ENCODE measurements around the gene TMEM203.
A peak's percentile ranks its signal among the peaks of the same experiment; 100 is the strongest.
"Not testable (repeated sequence)": the region's sequence is repeated elsewhere in the genome, so short reads cannot be mapped to it uniquely, and the experiment has no call there.

Gene TMEM203, protein sequence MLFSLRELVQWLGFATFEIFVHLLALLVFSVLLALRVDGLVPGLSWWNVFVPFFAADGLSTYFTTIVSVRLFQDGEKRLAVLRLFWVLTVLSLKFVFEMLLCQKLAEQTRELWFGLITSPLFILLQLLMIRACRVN

DNA sequence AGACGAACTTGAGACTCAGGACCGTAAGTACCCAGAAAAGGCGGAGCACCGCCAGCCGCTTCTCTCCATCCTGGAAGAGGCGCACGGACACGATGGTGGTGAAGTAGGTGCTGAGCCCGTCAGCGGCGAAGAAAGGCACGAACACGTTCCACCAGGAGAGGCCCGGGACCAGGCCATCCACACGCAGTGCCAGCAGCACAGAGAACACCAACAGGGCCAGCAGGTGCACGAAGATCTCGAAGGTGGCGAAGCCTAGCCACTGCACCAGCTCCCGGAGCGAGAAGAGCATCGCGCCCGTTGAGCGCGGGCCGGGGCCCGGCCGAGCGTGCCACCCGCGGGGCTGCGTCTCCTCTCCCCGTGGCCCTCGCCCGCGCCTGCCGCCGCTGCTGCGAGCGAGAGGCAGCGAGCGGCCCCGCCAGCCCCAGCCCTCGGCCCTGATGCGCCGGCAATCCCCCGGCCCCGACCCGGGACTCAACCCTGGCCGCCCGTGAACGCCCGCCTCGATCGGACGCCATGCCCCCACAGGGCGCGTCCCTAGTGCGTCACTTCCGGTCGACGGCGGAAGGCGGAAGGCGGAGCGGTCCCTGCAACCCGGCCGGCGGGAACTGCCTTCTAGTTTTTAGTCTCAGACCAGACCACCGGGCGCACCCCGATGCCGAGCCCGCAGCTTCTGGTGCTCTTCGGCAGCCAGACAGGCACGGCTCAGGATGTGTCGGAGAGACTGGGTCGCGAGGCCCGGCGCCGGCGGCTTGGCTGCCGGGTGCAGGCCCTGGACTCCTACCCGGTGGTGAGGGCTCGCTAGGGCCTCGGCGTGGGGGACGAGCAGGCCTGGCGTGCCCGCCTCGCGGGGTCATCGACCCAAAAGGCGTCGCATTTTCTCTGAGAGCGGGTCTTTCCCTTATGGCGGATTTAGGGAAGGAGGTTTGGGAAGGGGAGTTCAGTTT, at the start of gene TMEM203, which contains the start of gene NDOR1:
Gene TMEM203, minus strand, starts transcription at position 523 of the 944 bp plus-strand sequence. Its CDS starts 234 bp downstream, at position 289.
Gene NDOR1, plus strand, starts transcription at position 575 of the 944 bp plus-strand sequence. Its CDS starts 78 bp downstream, at position 653.
- peak; percentile 23 to 97 (median 86) for DNase-seq

- peak in 55 of 56 donors; percentile 31 to 97 (median 88) for DNase-seq
Measured at GRCh38 chr9:137254624-137255447, 49.4 kb upstream of the TMEM203 start, which contains the start of gene NELFB. TSS of gene NELFB (plus strand) at chr9:137255327.

GRCh38 chr9:137253717-137254623, 48.5 kb upstream of the TMEM203 start:
- DNase-seq: no peak

DNA sequence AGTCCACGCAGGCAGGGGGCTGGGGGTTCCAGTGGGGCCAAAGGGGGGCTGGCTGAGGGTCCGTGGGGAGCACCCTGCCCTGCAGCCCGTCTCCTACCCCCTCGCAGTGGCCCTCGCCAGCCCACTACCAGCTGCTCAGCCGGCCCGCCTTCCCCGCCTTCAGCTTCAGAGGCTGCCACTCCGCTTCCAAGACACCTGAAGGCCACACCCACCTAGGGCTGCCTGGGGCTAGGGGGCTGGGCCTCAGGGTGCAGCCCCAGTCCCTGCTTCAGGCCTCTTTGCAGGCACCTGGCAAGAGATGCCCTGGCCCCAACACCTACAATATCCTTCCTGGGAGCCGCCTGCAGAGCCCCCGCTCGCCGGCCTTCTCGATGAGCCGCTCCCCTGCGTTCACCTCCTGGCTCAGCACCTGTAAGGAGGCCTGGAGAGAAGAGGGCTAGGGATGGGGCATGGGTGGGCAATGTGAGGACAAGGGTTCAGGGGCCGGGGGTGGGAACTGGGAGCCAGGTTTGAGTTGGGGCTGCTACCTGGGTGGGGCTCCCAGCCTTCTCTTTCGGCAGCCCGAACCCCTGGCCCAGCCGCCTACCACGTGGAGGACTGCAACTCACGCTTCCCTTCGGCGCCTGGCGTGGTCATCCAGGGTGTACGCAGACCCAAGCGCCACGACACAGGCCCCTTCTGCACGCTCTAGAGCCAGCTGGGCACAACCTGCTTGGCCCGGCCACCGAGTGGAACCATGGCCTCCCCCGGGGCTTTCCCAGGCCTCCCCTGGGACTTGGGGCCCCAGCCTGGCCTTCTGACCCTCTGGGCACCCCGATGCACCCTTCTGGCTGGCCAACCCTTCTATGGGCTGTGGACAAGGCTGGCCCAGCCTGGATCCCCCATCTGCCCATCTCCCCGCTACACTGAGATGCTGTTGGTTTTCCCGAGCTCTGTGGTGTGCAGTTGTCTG, 47.4 kb upstream of the TMEM203 start:
- DNase-seq: no peak

- no peak for DNase-seq
Measured at GRCh38 chr9:137251490-137252268, 46.2 kb upstream of the TMEM203 start.

DNA sequence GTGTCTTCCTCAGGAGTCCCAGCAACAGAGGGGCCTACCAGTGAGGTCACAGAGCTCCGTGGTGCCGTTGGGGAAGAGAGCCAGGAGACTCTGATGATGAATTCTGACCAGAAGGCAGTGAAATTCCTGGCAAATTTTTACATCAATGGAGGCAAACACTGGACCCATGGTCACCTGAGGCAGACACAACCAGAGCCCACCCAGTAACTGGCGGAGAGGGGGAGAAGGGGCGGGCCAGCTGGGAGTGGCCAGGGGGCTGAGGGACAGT, 45.7 kb upstream of the TMEM203 start, which contains the start of gene STPG3:
Gene STPG3, plus strand, starts transcription at position 93 of the 268 bp plus-strand sequence. Its CDS starts 1 bp downstream, at position 94.
- no peak for DNase-seq

- DNase-seq: no peak
Measured at GRCh38 chr9:137250329-137251193, 45.1 kb upstream of the TMEM203 start.

GRCh38 chr9:137247916-137248175, 42.4 kb upstream of the TMEM203 start:
- DNase-seq: no peak

DNA sequence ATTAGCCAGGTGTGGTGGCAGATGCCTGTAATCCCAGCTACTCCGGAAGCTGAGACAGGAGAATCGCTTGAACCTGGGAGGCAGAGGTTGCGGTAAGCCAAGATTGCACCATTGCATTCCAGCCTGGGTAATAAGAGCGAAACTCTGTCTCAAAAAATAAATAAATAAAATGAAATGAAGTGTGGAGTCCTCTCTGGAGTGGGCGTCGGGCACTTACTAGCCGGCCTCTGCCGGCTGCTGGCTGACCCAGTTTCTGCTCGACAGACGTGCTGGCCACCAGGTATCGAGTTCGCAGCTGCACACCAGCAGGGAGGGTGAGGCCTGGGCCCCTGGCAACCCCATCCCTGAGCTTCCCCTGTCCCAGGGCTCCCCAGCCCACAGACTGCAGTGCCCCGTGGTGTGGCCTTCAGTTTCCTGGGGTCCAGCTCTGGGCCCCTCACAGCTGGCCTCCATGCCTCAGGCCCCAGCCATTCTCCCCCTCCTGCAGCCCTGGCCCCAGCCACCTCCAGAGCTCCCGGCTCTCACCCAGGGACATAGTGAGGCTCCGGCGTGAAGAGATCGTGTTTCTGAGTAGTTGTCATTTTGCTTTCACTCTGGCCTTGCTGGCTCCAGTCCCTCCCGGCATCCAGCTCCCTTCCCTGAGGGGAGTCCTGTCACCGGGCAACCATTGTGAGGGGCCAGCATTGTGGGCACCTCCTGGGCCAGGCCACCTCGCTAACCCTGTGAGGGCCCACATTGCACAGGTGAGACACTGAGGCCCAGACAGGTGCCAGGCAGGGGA, 41.9 kb upstream of the TMEM203 start:
- no peak for DNase-seq

GRCh38 chr9:137245450-137246421, 40.3 kb upstream of the TMEM203 start:
- DNase-seq: no peak

- DNase-seq: no peak
Measured at GRCh38 chr9:137244486-137245449, 39.3 kb upstream of the TMEM203 start.

GRCh38 chr9:137243626-137244485, 38.4 kb upstream of the TMEM203 start:
- DNase-seq: no peak

DNA sequence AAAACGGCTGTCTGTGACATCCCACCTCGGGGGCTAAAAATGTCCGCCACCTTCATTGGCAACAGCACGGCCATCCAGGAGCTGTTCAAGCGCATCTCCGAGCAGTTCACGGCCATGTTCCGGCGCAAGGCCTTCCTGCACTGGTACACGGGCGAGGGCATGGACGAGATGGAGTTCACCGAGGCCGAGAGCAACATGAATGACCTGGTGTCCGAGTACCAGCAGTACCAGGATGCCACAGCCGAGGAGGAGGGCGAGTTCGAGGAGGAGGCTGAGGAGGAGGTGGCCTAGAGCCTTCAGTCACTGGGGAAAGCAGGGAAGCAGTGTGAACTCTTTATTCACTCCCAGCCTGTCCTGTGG, 37.8 kb upstream of the TMEM203 start:
- not testable (repeated sequence) for DNase-seq

Data from nucleus accumbens (tissue), 56 donors.